ENCODE results near the gene CIAO1.

CIAO1 gene

DNA sequence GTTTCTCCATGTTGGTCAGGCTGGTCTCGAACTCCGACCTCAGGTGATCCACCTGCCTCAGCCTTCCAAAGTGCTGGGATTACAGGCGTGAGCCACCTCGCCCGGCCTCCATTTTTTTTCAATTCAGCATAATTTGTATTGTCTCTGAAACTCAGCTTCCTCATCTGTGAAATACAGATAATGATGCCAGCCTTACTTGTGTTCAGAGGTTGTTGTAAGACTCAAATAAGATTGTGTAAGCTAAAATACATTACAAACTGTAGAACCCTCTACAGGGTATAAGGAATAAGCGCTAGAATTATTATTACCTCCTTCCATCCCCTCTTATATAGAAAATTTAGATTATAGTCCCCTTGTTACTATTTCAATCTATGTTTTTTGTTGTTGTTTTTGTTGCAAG lies 32.6 kb upstream of the CIAO1 start:
- no peak for DNase-seq
- TF ChIP-seq, protein P1, sequence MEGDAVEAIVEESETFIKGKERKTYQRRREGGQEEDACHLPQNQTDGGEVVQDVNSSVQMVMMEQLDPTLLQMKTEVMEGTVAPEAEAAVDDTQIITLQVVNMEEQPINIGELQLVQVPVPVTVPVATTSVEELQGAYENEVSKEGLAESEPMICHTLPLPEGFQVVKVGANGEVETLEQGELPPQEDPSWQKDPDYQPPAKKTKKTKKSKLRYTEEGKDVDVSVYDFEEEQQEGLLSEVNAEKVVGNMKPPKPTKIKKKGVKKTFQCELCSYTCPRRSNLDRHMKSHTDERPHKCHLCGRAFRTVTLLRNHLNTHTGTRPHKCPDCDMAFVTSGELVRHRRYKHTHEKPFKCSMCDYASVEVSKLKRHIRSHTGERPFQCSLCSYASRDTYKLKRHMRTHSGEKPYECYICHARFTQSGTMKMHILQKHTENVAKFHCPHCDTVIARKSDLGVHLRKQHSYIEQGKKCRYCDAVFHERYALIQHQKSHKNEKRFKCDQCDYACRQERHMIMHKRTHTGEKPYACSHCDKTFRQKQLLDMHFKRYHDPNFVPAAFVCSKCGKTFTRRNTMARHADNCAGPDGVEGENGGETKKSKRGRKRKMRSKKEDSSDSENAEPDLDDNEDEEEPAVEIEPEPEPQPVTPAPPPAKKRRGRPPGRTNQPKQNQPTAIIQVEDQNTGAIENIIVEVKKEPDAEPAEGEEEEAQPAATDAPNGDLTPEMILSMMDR (IDR thresholded peaks at IDR 0.05) = no peak
- Histone ChIP-seq H3K4me3 (no peak overlapping the region), H3K4me1 (no peaks in the 10 kb centered on the region), H3K9me3 (no peaks in the 10 kb centered on the region), H3K36me3 (no peaks in the 10 kb centered on the region), H3K27me3 (no peaks in the 10 kb centered on the region), H3K27ac (no peak overlapping the region)
- intact Hi-C loops (cut with DNase I; ENCODE audit: low total_unique reads) = no loop called here

DNA sequence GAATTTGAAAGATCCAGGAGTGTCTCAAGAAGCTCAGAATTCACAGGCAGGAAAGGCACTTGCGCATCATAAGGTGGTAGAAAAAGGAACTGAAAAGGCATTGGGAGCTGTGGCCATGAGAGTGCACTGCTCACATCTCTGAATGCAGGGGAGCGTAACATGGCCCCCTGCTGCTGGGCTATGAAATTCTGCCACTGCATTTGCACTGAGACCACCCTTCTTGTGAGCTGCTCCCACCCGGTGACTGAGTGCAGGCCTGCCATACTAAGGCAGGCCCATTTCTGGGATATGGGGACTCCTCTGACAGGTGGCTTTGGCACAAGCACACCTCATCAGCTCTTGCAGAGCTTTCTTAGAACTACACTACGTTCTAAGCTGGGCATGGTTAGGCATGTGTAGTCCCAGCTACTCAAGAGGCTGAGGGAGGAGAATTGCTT lies 32.1 kb upstream of the CIAO1 start:
- H3K36me3 ChIP-seq = no peaks in the 10 kb centered on the region
- H3K9me3 ChIP-seq = no peaks in the 10 kb centered on the region
- TF ChIP-seq, protein P1 (IDR thresholded peaks at IDR 0.05) = no peak
- no peaks in the 10 kb centered on the region for H3K4me1 ChIP-seq
- no peak overlapping the region for H3K27ac ChIP-seq
- intact Hi-C loops (cut with DNase I; ENCODE audit: low total_unique reads) = no loop called here
- H3K4me3 ChIP-seq = no peak overlapping the region
- DNase-seq = no peak
- H3K27me3 ChIP-seq = no peaks in the 10 kb centered on the region

DNA sequence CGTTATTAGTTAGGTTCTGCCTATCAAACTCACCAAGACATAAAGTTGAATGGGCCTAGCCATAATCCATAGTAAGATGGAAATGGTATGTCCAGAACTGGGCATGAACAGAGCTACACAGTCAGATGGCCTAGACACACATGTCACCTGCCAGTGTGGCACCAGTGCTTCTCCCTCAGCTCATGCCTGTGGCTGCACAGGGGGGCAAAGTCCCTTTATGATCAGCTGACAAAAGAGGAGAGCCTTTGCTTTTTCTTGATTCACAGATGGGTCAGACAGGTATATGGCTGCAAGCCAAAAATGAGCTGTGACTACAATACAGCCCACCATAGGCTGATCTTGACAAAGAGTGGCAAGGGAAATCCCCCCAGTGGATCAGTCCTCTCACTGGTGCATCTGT lies 29.1 kb upstream of the CIAO1 start:
- H3K27ac ChIP-seq = no peak overlapping the region

DNA sequence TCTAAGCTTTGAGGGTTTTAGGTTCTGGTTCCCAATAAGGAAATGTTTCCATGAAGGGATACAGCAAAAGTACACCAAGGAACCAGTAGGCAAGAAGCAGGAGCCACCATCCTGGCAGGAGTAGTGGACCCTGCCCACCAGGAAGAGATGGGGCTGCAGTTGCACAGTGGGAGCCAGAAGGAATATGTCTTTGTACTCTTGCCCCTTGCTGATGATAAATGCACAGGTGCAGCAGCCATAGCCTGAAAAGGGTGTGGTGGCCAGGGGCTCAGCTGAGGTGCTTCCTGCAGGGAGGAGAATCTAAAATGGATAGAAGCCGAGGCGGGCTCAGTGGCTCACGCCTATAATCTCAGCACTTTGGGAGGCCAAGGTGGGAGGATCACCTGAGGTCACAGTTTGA lies 27.8 kb upstream of the CIAO1 start:
- no peaks in the 10 kb centered on the region for H3K9me3 ChIP-seq
- no peak overlapping the region for H3K4me3 ChIP-seq
- H3K36me3 ChIP-seq = peaks cover 0 to 11% (median 10%) of the 10 kb centered on the region in 3 donors
- no peak for DNase-seq
- intact Hi-C loops (cut with DNase I; ENCODE audit: low total_unique reads) = no loop called here
- no peak overlapping the region for H3K27ac ChIP-seq
- no peaks in the 10 kb centered on the region for H3K4me1 ChIP-seq
- H3K27me3 ChIP-seq = no peaks in the 10 kb centered on the region
- TF ChIP-seq, protein P1 (IDR thresholded peaks at IDR 0.05) = no peak

More for the DNA sequence above, 29.1 kb upstream of the CIAO1 start:
- no peak overlapping the region for H3K4me3 ChIP-seq
- no peaks in the 10 kb centered on the region for H3K4me1 ChIP-seq
- no peak for DNase-seq
- no peaks in the 10 kb centered on the region for H3K9me3 ChIP-seq
- H3K27me3 ChIP-seq = no peaks in the 10 kb centered on the region
- intact Hi-C loops (cut with DNase I; ENCODE audit: low total_unique reads) = no loop called here
- H3K36me3 ChIP-seq = peaks cover 0 to 11% (median 10%) of the 10 kb centered on the region in 3 donors
- TF ChIP-seq, protein P1 (IDR thresholded peaks at IDR 0.05) = no peak

DNA sequence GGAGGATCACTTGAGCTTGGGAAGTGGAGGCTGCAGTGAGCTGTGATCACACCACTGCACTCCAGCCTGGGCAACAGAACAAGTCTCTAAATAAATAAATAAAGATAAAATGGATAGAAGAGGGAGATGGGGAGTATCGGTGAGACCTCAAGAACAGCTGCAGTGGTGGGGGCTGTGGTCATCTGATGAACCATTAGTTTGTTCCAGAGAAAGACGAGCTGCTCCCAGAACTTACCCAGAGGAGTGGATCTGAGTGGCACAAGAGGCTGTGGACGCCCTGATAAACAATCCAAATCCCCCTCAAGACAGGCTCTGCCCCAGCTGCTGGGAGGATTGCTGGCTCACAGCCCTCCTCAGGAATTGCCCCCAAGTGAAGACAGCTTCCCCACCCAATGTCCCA lies 26.9 kb upstream of the CIAO1 start:
- Histone ChIP-seq H3K4me1 (no peaks in the 10 kb centered on the region), H3K4me3 (no peak overlapping the region), H3K27ac (no peak overlapping the region), H3K27me3 (no peaks in the 10 kb centered on the region), H3K36me3 (peaks cover 0 to 11% (median 10%) of the 10 kb centered on the region in 3 donors), H3K9me3 (no peaks in the 10 kb centered on the region)
- intact Hi-C loops (cut with DNase I; ENCODE audit: low total_unique reads) = no loop called here
- DNase-seq = no peak
- TF ChIP-seq, protein P1 (IDR thresholded peaks at IDR 0.05) = no peak

DNA sequence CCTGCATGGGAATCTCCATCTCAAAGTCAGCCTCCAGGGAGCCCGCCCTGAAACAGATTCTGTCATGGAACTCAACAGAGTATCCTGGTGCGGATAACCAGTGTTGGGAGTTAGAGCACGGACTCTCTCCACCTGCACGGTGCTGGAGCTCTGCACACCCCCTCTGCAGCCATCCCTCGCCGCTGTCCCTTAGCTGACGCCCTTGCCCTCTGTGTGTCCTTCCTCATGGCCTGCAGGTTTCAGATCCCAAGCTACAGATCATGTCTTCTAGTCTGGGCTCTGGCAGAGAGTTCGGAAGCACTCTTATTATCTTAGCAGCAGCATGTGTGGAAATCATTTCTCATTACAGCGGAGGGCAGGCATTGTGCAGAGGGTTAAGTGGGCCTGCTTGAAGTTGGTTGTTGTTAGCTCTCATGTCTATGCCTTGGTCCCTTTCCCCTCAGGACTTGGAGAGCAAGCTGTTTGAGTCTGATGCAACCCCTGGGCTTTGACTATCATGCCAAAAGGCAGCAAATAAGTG lies 26.2 kb upstream of the CIAO1 start:
- Histone ChIP-seq H3K36me3 (peaks cover 0 to 11% (median 10%) of the 10 kb centered on the region in 3 donors), H3K4me3 (no peak overlapping the region), H3K9me3 (no peaks in the 10 kb centered on the region), H3K4me1 (no peaks in the 10 kb centered on the region), H3K27ac (no peak overlapping the region), H3K27me3 (no peaks in the 10 kb centered on the region)
- intact Hi-C loops (cut with DNase I; ENCODE audit: low total_unique reads) = no loop called here
- no peak for DNase-seq
- TF ChIP-seq, protein P1 (IDR thresholded peaks at IDR 0.05) = no peak
